DMS 273 (cell line): ENCODE data around the gene GIPC2.
"Not testable (repeated sequence)": the region's sequence is repeated elsewhere in the genome, so short reads cannot be mapped to it uniquely, and the experiment has no call there.

Experiments used
- DNase-seq: peaks from one replicate; lab custom pipeline; 2025; ENCODE audit not compliant: unreplicated experiment; lab: John Stamatoyannopoulos, UW

GIPC2 gene

DNA sequence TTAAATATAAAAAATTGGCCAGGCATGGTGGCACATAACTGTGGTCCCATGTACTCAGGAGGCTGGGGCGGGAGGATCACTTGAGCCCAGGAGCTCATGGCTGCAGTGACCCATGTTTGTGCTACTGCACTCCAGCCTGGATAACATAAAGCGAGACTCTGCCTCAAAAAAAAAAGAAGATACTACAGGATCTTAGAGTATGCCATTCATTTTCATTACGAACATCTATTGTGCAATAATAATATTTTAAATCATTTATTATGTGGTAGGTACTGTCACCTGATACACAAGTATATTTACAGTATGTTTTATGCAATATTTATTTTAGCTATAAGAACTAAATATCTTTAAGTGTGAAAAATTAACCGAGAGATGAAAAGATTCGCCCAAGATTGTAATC, 9.3 kb upstream of the GIPC2 start:
- no peak for DNase-seq

DNA sequence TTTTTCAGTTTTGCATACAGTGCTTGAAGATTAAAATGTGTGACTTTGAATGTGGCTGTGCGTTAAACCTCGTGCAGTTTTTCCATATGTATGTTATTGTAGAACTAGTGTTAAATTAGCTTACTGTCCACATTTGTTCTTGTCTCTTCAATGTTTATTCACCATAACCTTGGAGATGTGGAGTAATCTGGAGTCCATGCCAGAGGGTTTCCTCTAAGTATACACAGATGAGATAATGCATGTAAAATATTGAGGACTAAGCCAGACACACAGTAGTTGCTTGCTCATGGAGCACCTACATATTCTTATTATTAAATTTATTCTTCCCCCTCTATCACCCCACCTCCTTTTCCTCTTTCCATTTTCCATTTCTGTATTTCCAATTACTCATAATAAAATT, 7.7 kb upstream of the GIPC2 start:
- DNase-seq: no peak

DNA sequence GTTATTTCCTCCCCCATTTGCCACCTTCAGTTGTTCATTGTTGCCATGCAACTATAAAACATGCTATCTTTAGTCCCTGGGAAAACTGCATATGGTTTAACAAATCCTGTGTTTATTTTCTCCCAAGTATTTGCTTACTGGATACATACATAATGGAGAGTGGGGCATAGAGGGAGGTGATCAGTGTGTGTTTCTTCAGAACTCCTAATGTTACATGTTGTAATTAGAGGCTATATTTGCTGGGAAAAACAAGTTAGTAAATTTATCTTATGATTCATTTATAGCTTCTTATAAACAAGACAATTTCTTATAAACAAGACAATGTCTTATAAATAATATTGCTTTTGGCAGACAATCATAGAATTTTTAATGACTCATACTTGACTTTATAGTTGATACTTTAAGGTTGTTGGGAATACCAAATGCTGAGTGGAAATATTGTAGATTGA, 7.3 kb upstream of the GIPC2 start:
- DNase-seq: peak; percentile 6

DNA sequence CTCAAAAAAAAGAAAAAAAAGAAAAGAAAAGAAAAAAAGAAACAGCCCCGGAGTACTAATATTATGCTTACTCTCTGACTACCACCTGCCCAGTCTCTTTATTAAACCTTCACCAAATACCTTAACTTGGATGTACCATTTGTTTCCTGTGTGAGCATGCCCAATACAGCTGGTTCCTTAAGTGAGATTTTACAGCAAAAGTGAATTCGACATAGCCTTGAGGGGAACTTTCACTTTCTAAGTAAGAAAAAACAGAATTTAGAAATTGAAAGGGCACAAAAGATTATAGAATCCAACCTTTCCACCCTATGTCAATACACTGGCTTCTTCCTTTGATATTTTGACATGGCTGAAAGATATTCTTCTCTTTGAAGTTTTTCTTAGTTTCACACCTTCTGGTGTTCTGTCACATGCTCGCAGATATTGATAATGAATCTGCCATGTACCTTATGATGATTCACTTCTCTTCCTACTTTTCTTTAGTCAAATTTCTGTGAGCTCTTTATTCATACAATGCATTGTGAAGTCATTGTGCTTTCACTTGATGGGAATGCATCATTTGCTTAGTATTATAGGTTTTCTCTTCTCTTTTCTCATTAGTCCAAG, 5.2 kb upstream of the GIPC2 start:
- DNase-seq: no peak

DNA sequence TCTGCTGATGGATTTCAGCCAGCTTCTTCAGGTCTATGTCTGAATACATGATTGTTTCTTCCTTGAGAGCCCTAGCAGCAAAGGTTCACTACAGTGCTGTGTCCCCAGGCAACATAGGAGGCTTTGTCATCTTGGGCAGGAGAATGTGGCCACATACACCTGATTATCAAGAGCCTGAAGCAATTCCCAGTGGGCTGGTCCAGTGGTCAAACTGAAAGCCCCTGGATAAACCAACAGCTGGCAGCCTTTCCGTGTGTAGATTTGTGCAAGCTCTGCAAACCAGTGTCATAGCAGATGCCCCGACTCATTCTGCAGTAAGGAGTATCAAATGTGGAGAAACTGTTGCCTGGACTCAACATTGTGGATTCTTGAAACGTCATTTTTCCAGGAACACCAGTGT, 2.3 kb upstream of the GIPC2 start:
- peak; percentile 48 for DNase-seq

DNA sequence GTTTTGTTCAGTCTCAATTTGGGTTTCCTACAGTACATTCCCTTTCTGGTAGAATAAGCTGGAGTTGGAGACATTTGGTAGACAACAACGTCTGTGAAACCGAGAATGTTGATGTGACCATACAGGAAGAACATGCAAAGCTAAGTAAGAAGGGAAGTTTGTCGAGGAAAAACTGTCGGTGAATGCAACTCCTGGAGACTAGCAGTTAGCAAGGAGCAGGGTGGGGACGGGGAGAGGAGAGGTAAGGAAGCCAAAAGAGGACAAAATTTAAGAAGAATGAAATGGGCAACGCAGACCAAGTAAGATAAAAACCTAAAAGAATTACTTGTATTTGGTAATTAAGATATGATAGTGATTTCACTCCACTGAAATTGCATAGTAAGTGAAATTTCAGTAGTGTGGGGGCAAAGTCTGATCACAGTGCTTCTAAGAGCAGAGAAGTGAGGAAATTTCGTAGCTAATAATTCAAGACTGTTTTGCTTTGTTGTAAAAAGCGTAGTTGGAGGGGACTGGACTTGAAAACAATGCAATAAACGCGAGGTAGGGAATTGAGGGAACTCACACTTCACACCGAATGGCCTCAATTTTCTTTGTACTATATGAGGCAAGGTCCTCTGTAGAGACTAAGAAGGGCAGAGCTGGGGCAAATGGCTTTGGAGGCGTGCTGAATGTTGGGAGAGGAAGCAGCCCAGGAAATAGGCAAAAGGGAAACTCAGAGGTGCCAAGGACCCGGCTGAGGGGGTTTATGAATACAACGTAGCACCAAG, 787 bp upstream of the GIPC2 start:
- peak; percentile 5 for DNase-seq

DNA sequence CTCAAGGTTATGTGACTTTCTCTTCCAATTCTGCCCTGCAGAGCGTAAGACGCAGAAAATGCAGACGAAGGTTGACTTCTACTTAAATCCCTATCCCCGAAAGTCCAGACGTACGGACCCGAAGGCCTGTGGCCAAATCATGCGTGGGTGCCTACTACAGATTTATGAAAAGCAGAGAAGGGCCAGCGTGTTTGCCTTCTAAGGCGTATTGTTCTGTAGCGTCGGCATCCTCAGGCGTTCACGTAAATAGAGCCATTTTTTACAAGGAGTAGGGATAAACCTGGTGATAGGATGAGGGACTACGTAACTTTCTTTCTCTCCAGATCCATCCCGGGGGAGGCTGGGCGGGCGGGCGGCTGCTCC, 222 bp upstream of the GIPC2 start:
- no peak for DNase-seq

DNA sequence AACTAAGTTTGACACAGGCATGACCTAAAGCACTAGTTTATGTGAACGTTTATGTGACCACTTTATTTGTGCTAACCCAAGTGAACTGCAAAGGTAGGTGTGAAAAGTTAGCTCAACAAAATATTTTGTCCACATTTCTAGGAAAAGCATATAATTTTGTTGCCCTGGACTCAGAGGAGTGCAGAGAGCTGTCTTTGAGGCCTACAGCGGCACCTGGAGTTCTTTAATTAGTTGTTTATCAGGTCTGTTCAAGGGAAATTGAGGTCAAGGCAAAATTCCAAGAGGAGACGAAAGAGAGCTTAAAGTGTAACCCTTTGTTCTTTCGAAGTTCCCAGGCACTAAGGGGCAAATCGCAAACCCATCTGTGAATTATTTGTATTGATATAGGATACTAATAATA, 1.3 kb downstream of the GIPC2 start:
- peak; percentile 88 for DNase-seq

DNA sequence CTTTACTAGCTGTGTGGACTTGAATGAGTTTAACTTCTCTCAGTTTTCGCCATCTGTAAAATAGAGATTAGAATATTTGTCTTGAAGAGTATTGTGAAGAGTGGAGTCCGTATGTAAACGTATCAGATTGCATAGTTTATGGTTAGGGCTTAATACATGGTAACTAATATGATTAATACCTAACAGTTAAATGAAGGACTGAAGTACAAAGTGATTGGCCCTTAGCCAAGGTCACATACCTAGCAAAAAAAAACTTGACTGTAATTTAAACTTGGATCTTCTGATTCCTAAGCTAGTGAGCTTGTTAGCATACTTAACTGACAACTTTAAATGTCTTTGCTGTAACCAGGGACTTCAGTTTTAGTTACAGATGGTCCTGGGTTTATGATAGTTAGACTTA, 1.9 kb downstream of the GIPC2 start:
- peak; percentile 85 for DNase-seq

DNA sequence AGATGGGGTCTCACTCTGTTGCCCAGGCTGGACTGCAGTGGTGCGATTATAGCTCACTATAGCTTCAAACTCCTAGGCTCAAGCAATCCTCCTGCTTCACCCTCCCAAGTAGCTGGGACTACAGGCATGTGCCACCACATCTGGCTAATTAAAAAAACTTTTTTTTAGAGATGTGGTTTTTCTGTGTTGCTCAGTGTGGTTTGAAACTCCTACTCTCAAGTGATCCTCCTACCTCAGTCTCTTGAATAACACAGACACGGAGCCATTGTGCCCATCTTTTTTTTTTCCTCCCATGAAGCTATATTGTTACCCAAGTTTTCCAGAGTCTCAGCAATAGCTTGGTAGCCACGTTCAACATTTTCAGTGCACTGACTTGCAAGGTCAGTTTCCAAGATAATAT, 2.7 kb downstream of the GIPC2 start:
- no peak for DNase-seq

DNA sequence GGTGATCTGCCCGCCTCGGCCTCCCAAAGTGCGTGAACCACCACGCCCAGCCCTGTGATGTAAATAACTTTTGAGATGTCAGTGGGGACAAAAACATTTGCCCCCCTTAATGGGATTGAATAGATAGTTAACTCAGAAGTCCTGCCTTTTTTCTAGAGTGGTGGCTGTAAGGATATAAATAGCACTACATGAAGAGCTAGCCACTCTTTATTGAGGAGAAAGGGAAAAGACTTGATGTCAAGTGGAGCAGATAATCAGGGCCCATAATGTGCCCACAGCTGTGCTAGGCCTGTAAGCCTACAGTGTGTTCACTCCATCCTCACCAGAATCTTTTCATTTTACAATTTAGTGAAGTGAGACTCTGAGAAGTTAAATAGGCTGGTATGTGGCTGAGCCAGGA, 3.6 kb downstream of the GIPC2 start:
- DNase-seq: peak; percentile 32

DNA sequence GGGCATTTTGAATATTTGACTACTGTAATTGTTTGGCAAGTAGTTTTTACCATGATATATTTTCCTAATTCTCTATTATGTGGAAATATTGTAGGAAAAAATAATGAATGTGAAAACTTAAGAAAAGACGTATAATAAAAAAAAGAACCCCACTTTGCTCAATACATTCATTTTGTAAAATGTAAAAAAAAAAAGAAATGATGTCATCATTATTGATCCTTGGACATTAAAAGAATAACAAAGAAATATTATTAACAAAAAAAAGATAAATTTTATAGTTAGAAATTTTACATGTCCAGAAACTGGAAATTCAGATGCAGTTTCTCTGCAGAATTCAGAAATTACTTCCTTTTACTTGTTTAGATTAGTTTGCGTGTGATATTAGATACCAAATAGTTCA, 5.2 kb downstream of the GIPC2 start:
- DNase-seq: no peak

DNA sequence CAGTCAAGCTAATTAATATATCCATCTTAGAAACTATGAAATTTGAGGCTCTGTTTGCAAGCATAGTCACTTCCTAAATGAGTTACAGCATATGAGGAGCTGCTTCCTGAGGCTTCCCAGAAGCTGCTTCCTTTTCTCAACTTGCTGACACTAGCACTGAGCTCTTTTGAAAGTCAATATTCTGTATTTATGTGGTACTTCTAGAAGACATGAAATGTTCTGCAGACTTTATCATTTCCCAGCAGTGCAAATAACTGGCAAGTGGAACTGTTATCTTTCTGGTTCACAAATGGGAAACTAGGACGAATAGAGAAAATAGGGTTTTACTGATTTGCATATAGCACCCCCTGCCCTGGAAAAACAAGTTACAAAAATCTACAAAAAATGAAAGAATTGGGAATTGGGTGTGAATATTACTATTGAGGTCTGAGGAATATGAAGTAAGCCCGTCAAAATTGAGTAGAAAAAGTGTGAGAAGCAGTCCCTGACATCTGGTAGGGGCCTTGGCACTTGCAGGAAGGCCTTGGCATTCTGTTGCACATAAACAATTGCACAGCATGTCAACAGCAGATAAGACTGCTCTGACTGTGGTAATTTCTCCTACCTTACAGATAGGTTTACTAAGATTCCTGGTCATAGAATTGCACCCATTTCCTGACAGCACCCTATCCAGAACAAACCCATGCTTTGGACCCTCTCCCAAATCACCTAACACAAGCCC, 7.1 kb downstream of the GIPC2 start:
- peak; percentile 50 for DNase-seq

DNA sequence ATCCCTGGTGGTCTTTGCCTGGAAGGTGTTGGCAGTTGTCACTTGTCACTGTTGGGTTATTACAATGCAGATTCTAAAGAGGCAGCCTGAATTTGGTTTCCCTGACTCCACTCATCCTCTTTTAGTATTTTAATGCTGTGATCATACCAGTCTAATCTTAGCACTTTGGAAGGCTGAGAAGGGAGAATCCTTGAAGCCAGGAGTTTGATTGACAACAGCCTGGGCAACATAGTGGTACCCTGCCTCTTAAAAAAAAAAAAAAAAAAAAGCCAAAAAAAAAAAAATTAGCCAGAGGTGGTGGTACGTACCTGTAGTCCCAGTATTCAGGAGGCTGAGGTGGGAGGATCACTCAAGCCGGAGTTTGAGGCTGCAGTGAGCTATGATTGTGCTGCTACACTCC, 7.7 kb downstream of the GIPC2 start:
- DNase-seq: no peak

DNA sequence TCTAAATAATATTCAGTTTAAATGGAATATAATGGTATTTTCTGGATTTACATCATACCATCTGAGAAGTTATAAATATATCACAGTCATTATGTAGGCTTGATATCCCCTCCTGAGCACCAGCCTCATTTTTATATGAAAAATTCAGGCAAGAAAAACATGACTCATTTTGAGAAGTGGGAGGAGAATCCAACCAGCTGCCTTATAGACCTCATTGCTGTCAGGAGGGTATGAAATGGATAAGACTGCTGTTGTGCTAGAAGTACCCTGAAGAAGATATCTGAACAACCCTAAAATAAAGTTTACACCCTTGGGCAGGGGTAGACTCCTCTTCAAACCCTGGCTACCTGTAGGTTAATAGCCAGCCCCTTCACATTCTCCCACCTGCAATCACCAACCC, 8.8 kb downstream of the GIPC2 start:
- DNase-seq: no peak

DNA sequence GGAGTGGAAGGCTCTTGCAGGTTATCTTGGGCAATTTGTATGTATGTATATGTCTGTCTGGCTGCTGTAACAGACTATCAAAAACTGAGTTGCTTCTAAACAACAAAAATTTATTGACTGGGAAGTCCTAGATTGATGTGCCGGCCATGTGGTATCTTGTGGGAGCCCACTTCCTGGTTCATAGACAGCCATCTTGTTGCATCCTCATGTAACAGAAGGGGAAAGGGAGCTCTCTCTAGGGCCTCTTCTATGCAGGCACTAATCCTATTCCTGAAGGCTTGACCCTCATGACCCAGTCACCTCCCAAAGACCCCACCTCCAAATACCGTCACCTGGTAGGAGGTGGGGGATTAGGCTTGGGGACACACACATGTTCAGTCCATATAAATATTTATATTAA, 9.2 kb downstream of the GIPC2 start:
- no peak for DNase-seq

DNA sequence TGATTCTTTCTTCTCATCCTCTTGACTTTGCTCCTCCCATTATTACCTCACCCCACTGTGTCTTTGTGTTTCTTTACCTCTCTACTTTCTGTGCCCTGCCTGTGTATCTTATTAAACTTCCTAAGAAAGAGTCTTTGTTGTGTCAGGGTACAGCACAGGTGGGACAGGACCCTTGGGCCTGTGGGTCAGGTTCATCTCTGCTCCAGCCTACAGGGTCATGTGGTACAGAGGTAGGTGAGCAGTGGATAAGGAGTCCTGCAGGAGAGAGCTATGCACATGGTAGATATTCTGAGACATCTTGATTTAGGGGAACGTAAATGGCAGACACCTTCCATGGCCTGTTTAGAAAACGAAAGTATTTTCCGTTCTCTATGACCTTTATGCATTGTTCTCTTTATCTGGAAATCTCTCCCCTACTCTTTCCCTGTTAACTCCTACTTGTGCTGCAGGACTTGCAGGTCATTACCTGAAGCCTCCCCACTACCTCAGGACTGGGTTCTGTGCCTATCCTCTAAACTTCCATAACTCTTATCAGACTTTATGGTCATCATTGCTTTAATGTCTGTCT, 9.9 kb downstream of the GIPC2 start:
- no peak for DNase-seq

DNA sequence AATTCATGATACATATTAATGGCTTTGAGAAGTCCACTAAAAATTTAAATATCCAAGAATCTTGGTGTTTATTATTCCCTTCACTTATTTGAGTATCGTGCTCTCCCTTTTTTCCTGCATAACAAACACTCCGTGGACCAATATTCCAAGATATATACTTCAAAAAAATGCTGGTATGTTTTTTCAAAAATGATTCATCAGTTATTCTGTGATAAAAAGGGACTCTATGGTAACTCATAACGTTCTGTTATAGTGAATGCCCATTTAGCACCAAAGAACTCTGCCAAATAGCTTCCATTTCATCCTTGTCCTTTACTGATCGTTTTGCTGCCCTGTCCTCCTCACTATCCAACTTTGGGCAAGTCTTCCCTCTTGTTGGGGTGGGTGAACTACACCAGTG, 12.9 kb downstream of the GIPC2 start:
- no peak for DNase-seq

DNA sequence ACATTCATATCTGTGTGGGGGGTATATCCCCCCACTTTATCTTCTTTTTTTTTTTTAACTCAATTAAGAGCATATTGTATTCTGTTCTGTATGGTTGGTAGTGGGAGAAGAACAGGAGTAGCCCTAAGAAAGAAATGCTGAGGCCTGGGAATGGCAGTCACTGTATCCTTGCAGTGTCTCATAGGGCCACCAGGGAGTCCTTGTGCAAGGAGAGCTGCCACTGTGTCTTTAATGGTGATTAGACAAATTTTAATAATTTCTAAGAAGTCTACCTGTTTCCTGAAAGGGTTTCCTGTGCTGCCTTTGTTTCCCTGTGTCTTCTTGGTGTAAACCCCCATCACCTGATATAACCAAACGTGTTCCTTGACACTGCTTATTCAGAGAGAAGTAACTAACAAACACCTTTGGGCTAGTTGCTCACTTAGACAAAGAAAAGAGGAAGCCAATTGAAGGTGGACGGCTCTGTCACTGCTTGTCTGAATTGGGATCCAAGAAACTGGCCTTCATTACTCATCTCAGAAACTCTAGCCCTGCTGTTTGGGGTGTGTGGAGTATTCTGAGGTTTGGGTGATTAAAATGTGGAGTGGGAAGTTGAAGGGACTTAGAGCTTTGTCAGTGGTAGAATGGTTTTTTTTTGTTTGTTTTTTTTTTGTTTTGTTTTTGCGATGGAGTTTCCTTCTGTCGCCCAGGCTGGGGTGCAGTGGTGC, 15.2 kb downstream of the GIPC2 start:
- peak; percentile 14 for DNase-seq

DNA sequence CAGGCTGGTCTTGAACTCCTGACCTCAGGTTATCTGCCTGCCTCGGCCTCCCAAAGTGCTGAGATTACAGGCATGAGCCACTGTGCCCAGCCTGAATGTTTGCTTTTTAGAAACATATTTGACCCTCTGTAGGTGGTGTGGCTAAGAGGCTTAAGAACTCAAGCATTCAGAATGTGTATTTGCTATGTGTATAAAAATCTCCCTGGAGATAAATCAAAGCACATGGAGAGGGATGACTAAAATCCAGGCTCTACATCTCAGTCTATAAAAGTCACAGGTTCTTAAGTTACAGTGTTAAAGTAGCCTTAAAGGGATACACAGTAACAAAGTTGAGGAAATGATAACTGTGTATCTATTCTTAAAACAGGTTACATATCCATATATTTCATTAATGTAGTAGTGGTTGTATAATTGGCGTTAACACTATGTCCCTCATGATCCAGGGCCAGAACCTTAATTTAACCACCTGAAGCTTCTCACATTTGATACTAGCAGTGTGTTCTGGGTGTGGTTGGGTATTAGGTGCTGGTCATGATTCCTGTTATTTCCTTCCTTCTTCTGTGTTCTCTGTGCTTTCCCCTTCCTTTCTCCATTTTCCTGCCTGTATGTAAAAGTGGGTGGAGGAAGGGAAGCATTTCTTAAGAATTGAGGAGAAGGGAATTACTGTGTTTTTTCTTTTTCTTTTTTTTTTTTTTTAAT, 16.2 kb downstream of the GIPC2 start:
- DNase-seq: no peak

DNA sequence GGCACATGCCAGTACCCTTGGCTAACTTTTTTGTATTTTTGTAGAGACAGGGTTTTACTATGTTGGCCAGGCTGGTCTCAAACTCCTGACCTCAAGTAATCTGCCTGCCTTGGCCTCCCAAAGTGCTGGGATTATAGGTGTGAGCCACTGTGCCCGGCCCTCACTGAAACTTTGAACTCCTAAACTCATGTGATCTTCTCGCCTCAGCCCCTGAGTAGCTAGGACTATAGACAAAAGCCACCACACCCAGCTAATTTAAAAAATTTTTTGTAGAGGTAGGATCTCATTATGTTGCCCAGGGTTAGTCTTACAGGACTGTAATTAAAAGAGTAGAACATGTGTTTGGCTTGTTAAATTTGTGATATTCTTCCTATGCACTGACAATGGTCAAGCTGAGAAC, 19.1 kb downstream of the GIPC2 start:
- not testable (repeated sequence) for DNase-seq
